GM18511 (cell line): Measurements from ENCODE around the gene CNEP1R1.

Source experiments
- ATAC-seq: cut with Tn5 transposase; IDR thresholded peaks from one replicate; pipeline ENCODE4 v1.9.1; 2021; ENCODE audit warnings: mild to moderate bottlenecking, moderate library complexity; ENCODE audit not compliant: unreplicated experiment

CNEP1R1 gene

GRCh38 chr16:50059669-50060068, 34.6 kb downstream of the CNEP1R1 start:
- no peak for ATAC-seq

GRCh38 chr16:50061326-50061725, 36.3 kb downstream of the CNEP1R1 start:
- ATAC-seq, result no peak

GRCh38 chr16:50065241-50065623, 40.2 kb downstream of the CNEP1R1 start:
- ATAC-seq, result no peak

GRCh38 chr16:50065624-50066481, 40.8 kb downstream of the CNEP1R1 start, which contains the start of gene HEATR3:
Gene HEATR3, plus strand, starts transcription at chr16:50065970. Its CDS starts 162 bp downstream, at chr16:50066132.
- ATAC-seq, result peak; percentile 86

- no peak for ATAC-seq
Measured at GRCh38 chr16:50066482-50067289, 41.7 kb downstream of the CNEP1R1 start.

- ATAC-seq, result no peak
Measured at GRCh38 chr16:50067290-50067853, 42.3 kb downstream of the CNEP1R1 start.

GRCh38 chr16:50068550-50068949, 43.5 kb downstream of the CNEP1R1 start:
- ATAC-seq, result no peak

- ATAC-seq, result no peak
Measured at GRCh38 chr16:50069060-50069459, 44.0 kb downstream of the CNEP1R1 start.

GRCh38 chr16:50071075-50071671, 46.1 kb downstream of the CNEP1R1 start:
- no peak for ATAC-seq

GRCh38 chr16:50072730-50073129, 47.7 kb downstream of the CNEP1R1 start:
- no peak for ATAC-seq

- no peak for ATAC-seq
Measured at GRCh38 chr16:50079397-50080140, 54.5 kb downstream of the CNEP1R1 start.

GRCh38 chr16:50081428-50082018, 56.5 kb downstream of the CNEP1R1 start:
- no peak for ATAC-seq

- no peak for ATAC-seq
Measured at GRCh38 chr16:50083996-50084395, 59.0 kb downstream of the CNEP1R1 start.

GRCh38 chr16:50086176-50086575, 61.2 kb downstream of the CNEP1R1 start:
- ATAC-seq, result no peak
